WTC11 (cell line): ENCODE results near the gene SGMS1.

Experiments used
- MYBL2 ChIP-seq: sonication (generic); formaldehyde crosslinking; IDR thresholded peaks from 2 replicates; pipeline ENCODE4 v1.8.1; 2023; ENCODE audit warnings: mild to moderate bottlenecking, moderate library complexity, missing genetic modification reagents
- RELA ChIP-seq: sonication (generic); formaldehyde crosslinking; IDR thresholded peaks from 2 replicates; pipeline ENCODE4 v1.8.1; 2022; ENCODE audit warnings: missing genetic modification reagents, mild to moderate bottlenecking, borderline replicate concordance
- SMAD4 ChIP-seq: sonication (generic); formaldehyde crosslinking; IDR thresholded peaks from 2 replicates; pipeline ENCODE4 v1.8.0; 2022; ENCODE audit warnings: mild to moderate bottlenecking, missing genetic modification reagents
- ZNF138 ChIP-seq: sonication (generic); formaldehyde crosslinking; conservative IDR thresholded peaks from 2 replicates; pipeline ENCODE4 v1.8.1; 2022; ENCODE audit warnings: mild to moderate bottlenecking, moderate library complexity, missing genetic modification reagents
- TF ChIP-seq, protein P1 (sequence below): sonication (generic); formaldehyde crosslinking; IDR thresholded peaks from 2 replicates; pipeline ENCODE4 v1.8.0; 2022; ENCODE audit warnings: mild to moderate bottlenecking, missing genetic modification reagents
- TF ChIP-seq, protein P2 (sequence below): fragments of 200-600 bp; IDR thresholded peaks from 2 replicates; pipeline ENCODE4 v1.8.0; 2022; ENCODE audit warnings: antibody characterized with exemption
- TF ChIP-seq, protein P3 (sequence below): sonication (generic); formaldehyde crosslinking; IDR thresholded peaks from 2 replicates; pipeline ENCODE4 v1.8.0; 2022; ENCODE audit warnings: mild to moderate bottlenecking, missing genetic modification reagents
- TF ChIP-seq, protein P4 (sequence below): sonication (generic); formaldehyde crosslinking; IDR thresholded peaks from 2 replicates; pipeline ENCODE4 v1.8.1; 2022; ENCODE audit warnings: mild to moderate bottlenecking, missing genetic modification reagents, moderate library complexity, borderline replicate concordance
- TF ChIP-seq, protein P5 (sequence below): sonication (generic); formaldehyde crosslinking; conservative IDR thresholded peaks from 2 replicates; pipeline ENCODE4 v1.8.1; 2023; ENCODE audit warnings: mild to moderate bottlenecking, low read depth, missing genetic modification reagents, moderate library complexity

DNA sequence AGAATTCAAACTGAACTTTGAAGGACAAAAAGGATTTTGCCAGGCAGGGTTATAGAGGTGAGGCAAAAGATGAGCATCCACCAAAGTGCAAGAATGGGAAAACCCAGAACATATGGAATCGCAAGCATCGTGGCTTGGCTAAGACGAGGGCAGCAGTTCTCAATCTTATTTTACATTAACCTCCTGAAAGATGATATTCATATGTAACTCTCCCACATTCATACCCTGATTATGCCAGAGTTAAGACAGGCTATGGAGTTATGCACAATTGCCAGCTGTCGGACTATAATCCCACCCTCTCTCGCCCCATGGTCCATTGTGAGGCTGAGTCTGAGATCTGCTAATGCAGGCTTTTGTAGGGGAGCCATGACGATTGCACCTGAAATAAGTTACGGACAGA lies 351.2 kb downstream of the SGMS1 start:
- TF ChIP-seq, protein P1, sequence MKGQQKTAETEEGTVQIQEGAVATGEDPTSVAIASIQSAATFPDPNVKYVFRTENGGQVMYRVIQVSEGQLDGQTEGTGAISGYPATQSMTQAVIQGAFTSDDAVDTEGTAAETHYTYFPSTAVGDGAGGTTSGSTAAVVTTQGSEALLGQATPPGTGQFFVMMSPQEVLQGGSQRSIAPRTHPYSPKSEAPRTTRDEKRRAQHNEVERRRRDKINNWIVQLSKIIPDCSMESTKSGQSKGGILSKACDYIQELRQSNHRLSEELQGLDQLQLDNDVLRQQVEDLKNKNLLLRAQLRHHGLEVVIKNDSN = no peak
- TF ChIP-seq RELA (CRISPR knock-in tag) = no peak
- TF ChIP-seq, protein P2, sequence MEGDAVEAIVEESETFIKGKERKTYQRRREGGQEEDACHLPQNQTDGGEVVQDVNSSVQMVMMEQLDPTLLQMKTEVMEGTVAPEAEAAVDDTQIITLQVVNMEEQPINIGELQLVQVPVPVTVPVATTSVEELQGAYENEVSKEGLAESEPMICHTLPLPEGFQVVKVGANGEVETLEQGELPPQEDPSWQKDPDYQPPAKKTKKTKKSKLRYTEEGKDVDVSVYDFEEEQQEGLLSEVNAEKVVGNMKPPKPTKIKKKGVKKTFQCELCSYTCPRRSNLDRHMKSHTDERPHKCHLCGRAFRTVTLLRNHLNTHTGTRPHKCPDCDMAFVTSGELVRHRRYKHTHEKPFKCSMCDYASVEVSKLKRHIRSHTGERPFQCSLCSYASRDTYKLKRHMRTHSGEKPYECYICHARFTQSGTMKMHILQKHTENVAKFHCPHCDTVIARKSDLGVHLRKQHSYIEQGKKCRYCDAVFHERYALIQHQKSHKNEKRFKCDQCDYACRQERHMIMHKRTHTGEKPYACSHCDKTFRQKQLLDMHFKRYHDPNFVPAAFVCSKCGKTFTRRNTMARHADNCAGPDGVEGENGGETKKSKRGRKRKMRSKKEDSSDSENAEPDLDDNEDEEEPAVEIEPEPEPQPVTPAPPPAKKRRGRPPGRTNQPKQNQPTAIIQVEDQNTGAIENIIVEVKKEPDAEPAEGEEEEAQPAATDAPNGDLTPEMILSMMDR = no peak
- TF ChIP-seq, protein P3, sequence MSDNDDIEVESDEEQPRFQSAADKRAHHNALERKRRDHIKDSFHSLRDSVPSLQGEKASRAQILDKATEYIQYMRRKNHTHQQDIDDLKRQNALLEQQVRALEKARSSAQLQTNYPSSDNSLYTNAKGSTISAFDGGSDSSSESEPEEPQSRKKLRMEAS = no peak
- no peak for TF ChIP-seq MYBL2 (CRISPR knock-in tag)
- no peak for TF ChIP-seq SMAD4 (CRISPR knock-in tag)
- TF ChIP-seq ZNF138 = no peak
- TF ChIP-seq, protein P4, sequence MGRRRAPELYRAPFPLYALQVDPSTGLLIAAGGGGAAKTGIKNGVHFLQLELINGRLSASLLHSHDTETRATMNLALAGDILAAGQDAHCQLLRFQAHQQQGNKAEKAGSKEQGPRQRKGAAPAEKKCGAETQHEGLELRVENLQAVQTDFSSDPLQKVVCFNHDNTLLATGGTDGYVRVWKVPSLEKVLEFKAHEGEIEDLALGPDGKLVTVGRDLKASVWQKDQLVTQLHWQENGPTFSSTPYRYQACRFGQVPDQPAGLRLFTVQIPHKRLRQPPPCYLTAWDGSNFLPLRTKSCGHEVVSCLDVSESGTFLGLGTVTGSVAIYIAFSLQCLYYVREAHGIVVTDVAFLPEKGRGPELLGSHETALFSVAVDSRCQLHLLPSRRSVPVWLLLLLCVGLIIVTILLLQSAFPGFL (CRISPR knock-in tag) = no peak
- TF ChIP-seq, protein P5, sequence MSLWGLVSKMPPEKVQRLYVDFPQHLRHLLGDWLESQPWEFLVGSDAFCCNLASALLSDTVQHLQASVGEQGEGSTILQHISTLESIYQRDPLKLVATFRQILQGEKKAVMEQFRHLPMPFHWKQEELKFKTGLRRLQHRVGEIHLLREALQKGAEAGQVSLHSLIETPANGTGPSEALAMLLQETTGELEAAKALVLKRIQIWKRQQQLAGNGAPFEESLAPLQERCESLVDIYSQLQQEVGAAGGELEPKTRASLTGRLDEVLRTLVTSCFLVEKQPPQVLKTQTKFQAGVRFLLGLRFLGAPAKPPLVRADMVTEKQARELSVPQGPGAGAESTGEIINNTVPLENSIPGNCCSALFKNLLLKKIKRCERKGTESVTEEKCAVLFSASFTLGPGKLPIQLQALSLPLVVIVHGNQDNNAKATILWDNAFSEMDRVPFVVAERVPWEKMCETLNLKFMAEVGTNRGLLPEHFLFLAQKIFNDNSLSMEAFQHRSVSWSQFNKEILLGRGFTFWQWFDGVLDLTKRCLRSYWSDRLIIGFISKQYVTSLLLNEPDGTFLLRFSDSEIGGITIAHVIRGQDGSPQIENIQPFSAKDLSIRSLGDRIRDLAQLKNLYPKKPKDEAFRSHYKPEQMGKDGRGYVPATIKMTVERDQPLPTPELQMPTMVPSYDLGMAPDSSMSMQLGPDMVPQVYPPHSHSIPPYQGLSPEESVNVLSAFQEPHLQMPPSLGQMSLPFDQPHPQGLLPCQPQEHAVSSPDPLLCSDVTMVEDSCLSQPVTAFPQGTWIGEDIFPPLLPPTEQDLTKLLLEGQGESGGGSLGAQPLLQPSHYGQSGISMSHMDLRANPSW (CRISPR knock-in tag) = no peak
